Glomerular visceral epithelial cell (primary cell): ENCODE measurements around the gene BCL11B.

Experiments used
- DNase-seq: peaks from one replicate; pipeline ENCODE4 v3.0.0-alpha.2; 2016; ENCODE audit errors: extremely low spot score

BCL11B gene

DNA sequence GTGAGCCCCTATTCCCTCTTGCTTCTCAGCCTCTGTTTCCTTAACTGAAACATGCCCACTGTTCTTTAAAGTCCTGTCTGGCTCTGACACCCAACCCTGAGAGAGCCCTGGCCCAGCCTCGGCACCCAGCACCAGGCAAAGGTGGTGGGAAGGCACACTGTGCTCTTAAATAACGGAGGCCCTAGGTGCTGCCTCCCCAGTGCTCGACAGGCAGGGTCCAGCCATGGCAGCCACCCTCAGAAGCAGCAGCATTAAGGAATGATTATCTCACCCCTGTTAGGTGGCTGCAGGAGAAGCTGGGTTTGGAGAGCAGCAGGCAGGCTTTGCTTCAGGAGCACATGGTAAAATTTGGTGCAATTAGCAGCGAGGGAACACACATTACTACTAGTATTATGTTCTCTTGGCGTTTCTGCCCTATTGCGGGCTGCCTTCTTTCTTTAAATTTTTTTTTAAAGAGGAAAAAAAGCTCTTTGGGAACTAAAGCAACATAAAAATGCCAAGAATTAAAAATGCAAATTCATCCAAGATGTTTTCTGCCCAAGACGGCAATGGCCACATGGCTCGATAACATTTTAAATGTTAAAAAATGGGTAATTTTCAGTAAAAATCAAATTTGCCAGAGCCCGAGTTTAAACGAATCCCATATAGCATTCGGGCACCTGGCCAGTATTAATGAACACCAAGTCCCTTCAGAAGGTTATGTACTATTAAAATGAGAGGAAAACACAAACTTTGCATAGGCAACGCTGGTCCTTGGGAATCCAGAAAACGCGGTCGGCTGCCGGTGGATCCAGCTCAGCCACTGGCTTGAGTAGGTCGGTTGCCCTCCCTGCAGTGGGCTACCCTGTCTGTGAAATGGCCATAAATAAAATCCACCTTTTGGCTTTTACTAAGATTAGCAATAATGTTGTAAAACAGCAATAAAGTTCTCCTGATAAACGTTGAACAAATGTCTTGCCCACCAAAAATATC lies 152.2 kb downstream of the BCL11B start:
- no peak for DNase-seq
